GM12875 (cell line): ENCODE measurements around the gene RAP1GAP2.

Experiments used
- H3K4me3 ChIP-seq: one replicate; pipeline ENCODE4 v1.5.1; 2011; ENCODE audit warnings: low read depth, low read length, control low read depth
- CTCF ChIP-seq: IDR thresholded peaks from 2 replicates; pipeline ENCODE4 v1.5.1; 2011; ENCODE audit warnings: low read depth, mild to moderate bottlenecking, control low read depth, inconsistent platforms, low read length, moderate library complexity, borderline replicate concordance; ENCODE audit not compliant: insufficient read depth

Gene RAP1GAP2

DNA sequence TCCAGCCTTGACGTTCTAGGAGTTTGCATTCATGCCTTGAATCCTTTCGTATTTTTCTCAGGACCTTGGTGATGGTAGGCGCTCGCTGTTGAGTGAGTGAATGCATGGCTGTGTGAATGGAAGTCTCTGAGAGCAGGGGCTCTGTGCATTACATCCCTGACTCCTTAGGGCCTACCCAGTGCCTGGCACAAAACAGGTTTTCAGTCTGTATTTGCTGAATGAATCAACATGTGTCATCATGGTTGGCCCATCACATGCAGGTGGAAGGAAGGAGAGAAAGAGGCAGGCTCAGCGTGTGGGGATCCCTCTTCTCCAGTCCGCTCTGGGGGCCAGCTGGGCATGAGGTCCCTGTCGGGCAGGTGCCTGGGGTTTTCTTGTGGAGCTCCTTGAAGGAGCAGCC, 8.7 kb downstream of the RAP1GAP2 start:
- no peak for TF ChIP-seq CTCF

DNA sequence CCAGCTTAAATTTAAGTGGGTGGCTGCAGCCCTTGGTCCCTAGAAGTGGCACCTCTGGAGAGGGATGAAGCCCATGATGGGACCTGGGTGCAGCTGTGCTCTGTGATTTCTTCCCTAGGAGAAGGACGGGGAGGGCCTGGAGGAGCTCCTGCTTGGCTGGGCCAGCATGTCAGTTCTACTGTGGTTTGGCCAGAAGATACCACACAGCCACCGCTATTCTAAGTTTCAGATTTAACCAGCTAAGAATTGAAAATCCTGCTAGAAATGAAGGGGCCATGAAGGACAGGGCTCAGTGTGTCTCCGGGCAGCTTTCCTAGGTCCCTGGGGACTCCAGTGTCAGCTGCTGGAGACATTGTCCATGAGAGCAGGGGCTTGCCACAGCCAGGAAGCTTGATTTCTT, 9.7 kb downstream of the RAP1GAP2 start:
- H3K4me3 ChIP-seq, result no peak overlapping the region
- no peak for TF ChIP-seq CTCF

More for the DNA sequence above, 8.7 kb downstream of the RAP1GAP2 start:
- H3K4me3 ChIP-seq, result no peak overlapping the region

DNA sequence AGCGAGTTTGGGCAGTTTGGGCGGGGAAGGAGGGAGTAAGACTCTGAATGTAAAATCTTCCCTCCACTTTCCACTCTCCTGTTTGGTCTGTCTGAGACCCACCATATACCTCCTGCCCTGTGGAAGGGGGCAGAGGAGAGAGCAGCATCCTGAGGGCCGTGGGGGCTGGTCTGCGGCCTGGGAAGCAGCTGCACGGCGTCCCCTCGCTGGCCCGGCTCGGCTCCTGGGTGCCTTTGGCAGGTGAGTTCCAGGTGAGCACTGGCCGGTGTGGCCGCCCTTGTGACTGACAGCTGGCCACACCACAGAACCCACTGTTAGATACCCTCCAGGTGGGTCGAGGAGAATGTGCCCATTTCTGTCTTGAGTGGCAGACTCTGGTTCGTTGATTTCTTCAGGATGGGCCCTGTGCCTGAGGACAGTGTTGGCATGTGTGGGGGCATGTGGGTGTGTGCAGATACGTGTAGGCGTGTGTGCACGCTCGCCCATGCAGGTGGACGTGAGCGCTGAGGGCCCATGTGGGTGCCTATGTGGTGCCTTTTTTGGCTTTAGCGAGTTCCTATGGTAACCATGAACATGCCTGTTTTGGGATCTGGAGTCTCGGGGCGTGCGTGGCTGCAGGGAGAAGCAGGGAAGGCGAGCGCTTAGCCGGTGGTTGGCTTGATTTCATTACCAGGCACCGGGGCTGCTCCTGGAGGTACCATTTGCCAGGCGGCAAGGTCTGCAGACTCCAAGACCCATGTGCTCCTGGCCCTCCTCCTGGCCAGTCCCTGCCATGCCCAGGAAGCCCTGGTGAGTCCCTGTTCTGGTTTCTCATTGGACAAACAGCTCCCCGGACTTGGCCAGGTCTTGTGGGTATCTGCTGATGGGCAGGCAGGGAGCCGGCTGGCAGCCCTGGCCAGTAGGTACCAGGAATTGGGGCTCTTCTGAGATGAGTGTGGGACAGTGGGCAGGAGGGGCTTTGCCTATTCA, 12.4 kb downstream of the RAP1GAP2 start:
- no peak for TF ChIP-seq CTCF
- H3K4me3 ChIP-seq, result no peak overlapping the region

- H3K4me3 ChIP-seq, result no peak overlapping the region
- TF ChIP-seq CTCF, result no peak
Observed at GRCh38 chr17:2809337-2809736, 13.1 kb downstream of the RAP1GAP2 start.

DNA sequence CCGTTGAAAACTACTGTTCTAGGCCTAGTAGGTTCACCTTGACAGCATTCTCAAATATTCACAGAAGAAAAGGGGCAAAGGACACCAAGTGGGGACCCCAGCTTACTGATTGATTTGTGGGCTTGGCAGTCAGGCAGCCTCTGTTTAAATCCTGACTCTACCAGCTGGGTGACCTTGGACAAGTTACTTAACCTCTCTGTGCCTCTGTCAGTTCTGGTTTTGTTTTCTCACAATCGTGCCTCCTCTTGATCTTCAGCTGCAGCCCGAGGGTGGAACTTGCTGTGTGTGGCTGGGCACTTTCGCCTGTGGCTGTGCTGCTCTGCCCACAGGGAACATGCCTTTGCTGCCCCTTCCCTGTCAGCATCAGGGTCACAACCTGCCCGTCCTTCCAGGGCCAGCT, 17.8 kb downstream of the RAP1GAP2 start:
- H3K4me3 ChIP-seq, result peak overlapping the region; percentile 45
- TF ChIP-seq CTCF, result no peak

DNA sequence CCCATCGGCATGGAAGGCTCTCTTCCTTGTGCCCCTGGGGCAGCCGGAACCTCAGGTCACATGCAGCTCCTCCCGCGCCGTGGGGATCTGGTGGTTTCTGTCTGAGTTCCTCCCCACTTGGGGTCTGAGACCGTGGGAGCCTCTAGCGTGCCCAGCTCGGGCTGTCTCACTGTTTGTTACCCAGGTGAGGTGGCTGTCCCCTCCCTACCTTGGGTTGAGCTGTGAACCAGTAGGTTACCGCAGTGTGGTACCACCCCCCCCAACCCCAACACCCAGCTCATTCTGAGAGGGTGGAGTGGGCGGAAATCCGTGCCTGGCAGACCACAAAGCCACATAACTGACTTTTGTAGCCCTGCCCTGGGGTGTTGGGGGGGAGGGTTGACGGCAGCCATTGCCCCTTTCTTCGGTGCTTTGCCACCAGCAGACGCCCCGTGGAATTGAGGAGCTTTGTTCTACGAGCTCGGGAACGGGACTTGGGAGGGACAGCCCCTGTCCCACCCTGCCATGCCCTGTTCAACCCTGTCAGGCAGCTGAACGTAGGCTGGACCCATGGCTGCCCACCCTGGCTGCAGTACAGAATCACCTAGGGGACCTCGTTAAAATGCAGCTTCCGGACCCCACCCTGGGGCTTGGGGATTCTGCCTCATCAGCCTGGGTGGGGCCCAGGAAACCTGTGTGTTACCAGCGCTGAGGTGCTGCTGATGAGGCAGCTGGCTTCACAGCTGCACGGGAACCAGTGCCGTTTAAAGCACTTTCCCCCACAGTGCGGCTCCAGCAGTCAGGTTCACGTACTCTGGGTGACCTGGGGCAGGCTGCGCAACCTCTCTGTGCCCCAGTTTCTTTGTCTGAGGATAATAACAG, 18.5 kb downstream of the RAP1GAP2 start:
- peak overlapping the region; percentile 45 for H3K4me3 ChIP-seq
- TF ChIP-seq CTCF, result no peak
